Measurements from ENCODE around the gene RNF8.

- TF ChIP-seq, protein P1, sequence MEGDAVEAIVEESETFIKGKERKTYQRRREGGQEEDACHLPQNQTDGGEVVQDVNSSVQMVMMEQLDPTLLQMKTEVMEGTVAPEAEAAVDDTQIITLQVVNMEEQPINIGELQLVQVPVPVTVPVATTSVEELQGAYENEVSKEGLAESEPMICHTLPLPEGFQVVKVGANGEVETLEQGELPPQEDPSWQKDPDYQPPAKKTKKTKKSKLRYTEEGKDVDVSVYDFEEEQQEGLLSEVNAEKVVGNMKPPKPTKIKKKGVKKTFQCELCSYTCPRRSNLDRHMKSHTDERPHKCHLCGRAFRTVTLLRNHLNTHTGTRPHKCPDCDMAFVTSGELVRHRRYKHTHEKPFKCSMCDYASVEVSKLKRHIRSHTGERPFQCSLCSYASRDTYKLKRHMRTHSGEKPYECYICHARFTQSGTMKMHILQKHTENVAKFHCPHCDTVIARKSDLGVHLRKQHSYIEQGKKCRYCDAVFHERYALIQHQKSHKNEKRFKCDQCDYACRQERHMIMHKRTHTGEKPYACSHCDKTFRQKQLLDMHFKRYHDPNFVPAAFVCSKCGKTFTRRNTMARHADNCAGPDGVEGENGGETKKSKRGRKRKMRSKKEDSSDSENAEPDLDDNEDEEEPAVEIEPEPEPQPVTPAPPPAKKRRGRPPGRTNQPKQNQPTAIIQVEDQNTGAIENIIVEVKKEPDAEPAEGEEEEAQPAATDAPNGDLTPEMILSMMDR (IDR thresholded peaks at IDR 0.05; ENCODE audit: low read length) = no peak
- TF ChIP-seq EZH2 (optimal IDR thresholded peaks at IDR 0.05; ENCODE audit: low read depth, low read length) = no peak
- TF ChIP-seq EZH2phosphoT487 (IDR thresholded peaks at IDR 0.05; ENCODE audit: low read length) = no peak
Measured at GRCh38 chr6:37304766-37305165, 49.0 kb upstream of the RNF8 start.
